Glutamatergic neuron (in vitro differentiated cells): ENCODE data around the gene TTYH2. TPM values are rescaled to one million over a fixed set of nuclear protein-coding genes. Genes with fewer than 3 reads are reported as not detected.
"Not testable (repeated sequence)": the region's sequence is repeated elsewhere in the genome, so short reads cannot be mapped to it uniquely, and the experiment has no call there.

Experiments used
- DNase-seq: peaks from one replicate; pipeline ENCODE4 v3.0.0; 2022
- H3K27ac Mint-ChIP-seq: one replicate; pipeline ENCODE4 v1.8.0; 2020; ENCODE audit warnings: mild to moderate bottlenecking, mixed read lengths, inconsistent platforms; ENCODE audit not compliant: unreplicated experiment
- H3K27me3 Mint-ChIP-seq: one replicate; pipeline ENCODE4 v1.8.0; 2020; ENCODE audit warnings: mild to moderate bottlenecking, moderate library complexity, mixed read lengths, inconsistent platforms; ENCODE audit not compliant: unreplicated experiment
- H3K36me3 Mint-ChIP-seq: one replicate; pipeline ENCODE4 v1.8.0; 2020; ENCODE audit warnings: mild to moderate bottlenecking, mixed read lengths, inconsistent platforms; ENCODE audit not compliant: unreplicated experiment
- H3K4me1 Mint-ChIP-seq: one replicate; pipeline ENCODE4 v1.8.0; 2020; ENCODE audit warnings: mild to moderate bottlenecking, low read depth, mixed read lengths, inconsistent platforms; ENCODE audit not compliant: unreplicated experiment
- H3K4me3 Mint-ChIP-seq: one replicate; pipeline ENCODE4 v1.8.0; 2020; ENCODE audit warnings: mild to moderate bottlenecking, mixed read lengths, inconsistent platforms; ENCODE audit not compliant: unreplicated experiment
- H3K9me3 Mint-ChIP-seq: one replicate; pipeline ENCODE4 v1.8.0; 2020; ENCODE audit warnings: mild to moderate bottlenecking, moderate library complexity, mixed read lengths, inconsistent platforms; ENCODE audit not compliant: unreplicated experiment
- total RNA-seq: library from RNA; stranded (reverse); fragmentation: NEBNext Ultra II Directional; extraction: Animal tissue kit (Norgen Biotek cat#: 25700); gene quantifications from one replicate; pipeline ENCODE4 v1.2.1, GENCODE V29; 2021; ENCODE audit not compliant: unreplicated experiment
- TF ChIP-seq, protein P1 (sequence below): fragments of 200-600 bp; sonication (generic); IDR thresholded peaks from one replicate; pipeline ENCODE4 v1.5.0; 2021; ENCODE audit not compliant: partially characterized antibody, unreplicated experiment

The TTYH2 gene
- total RNA-seq, 1 donor from 2014 or later, result 121 TPM

DNA sequence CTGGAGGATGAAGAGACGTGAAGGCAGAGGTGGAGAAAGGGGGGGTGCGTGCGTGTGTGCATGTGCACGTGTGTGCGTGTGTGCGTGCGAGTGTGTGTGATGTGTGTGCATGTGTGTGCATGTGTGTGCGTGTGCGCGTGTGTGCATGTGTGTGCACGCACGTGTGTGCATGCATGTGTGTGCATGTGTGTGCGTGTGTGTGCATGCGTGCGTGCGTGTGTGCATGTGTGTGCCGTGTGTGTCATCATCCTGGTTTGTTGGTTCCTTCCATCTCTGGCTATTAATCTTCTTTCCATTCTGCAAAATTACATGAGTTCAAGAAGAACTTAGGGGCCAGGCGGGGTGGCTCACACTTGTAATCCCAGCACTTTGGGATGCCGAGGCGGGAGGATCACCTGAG is 26.9 kb upstream of the TTYH2 start:
- no peak for DNase-seq
- Mint-ChIP-seq H3K27me3 (peaks cover 4% of the 10 kb centered on the region), H3K27ac (no peak overlapping the region), H3K4me1 (peaks cover 48% of the 10 kb centered on the region), H3K4me3 (no peak overlapping the region), H3K36me3 (no peaks in the 10 kb centered on the region), H3K9me3 (peaks cover 4% of the 10 kb centered on the region)
- TF ChIP-seq, protein P1, sequence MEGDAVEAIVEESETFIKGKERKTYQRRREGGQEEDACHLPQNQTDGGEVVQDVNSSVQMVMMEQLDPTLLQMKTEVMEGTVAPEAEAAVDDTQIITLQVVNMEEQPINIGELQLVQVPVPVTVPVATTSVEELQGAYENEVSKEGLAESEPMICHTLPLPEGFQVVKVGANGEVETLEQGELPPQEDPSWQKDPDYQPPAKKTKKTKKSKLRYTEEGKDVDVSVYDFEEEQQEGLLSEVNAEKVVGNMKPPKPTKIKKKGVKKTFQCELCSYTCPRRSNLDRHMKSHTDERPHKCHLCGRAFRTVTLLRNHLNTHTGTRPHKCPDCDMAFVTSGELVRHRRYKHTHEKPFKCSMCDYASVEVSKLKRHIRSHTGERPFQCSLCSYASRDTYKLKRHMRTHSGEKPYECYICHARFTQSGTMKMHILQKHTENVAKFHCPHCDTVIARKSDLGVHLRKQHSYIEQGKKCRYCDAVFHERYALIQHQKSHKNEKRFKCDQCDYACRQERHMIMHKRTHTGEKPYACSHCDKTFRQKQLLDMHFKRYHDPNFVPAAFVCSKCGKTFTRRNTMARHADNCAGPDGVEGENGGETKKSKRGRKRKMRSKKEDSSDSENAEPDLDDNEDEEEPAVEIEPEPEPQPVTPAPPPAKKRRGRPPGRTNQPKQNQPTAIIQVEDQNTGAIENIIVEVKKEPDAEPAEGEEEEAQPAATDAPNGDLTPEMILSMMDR, result no peak

DNA sequence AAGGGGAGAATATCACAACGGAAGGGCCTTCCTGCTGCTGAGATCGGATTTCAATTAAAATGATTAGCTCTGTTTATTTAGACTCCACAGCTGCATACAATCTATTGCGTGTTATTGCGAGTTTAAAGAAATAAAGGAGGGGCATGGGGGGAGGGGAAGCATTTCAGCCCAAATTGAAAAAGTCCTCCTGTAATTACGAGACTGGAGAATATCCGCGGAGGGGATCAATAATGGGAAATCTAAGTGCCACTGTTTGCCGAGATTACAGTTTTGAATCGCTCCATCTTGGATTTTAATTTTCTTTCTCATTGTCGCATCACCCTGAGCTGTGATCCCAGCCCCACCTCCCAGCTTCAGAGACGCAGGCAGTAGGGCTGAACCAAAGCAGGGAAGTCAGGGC is 25.6 kb upstream of the TTYH2 start:
- peaks cover 2% of the 10 kb centered on the region for H3K9me3 Mint-ChIP-seq
- H3K27me3 Mint-ChIP-seq, result peaks cover 4% of the 10 kb centered on the region
- H3K27ac Mint-ChIP-seq, result peak overlapping the region; percentile 21
- H3K4me3 Mint-ChIP-seq, result no peak overlapping the region
- TF ChIP-seq, protein P1, result no peak
- DNase-seq, result peak; percentile 9
- no peaks in the 10 kb centered on the region for H3K36me3 Mint-ChIP-seq
- H3K4me1 Mint-ChIP-seq, result peaks cover 45% of the 10 kb centered on the region

DNA sequence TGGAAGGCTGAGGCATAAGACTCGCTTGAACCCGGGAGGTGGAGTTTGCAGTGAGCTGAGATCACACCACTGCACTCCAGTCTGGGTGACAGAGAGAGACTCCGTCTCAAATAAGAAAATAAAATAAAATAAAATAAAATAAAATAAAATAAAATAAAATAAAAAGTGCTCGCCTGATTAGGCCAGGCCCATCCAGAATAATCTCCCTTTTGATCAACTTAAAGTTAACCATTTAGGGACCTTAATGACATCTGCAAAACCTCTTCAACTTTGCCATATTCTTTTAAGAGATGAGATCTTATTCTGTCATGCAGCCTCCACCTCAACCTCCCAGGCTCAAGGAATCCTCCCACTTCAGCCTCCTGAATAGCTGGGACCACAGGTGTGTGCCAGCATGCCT is 24.7 kb upstream of the TTYH2 start:
- not testable (repeated sequence) for H3K27ac Mint-ChIP-seq, H3K27me3 Mint-ChIP-seq, H3K9me3 Mint-ChIP-seq, H3K36me3 Mint-ChIP-seq, DNase-seq, H3K4me3 Mint-ChIP-seq
- peaks cover 54% of the 10 kb centered on the region for H3K4me1 Mint-ChIP-seq

DNA sequence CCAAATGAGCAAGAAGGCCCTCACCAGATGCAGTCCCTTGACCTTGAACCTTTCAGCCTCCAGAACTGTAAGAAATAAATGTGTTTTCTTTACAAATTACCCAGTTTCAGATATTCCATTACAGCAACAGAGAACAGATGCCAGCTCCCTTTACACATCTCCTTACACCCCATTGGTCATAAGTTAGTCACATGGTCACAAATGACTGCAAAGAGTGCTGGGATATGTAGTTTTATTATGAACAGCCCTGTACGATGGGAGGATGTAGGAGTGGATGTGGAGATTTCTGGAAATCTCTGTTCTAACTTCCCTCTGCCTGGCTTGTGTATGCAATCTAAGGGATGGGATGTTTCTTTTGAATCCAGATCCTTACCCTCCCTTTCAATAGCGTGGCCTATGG is 23.2 kb upstream of the TTYH2 start:
- peak overlapping the region; percentile 65 for H3K27ac Mint-ChIP-seq
- H3K36me3 Mint-ChIP-seq, result no peaks in the 10 kb centered on the region
- H3K4me1 Mint-ChIP-seq, result peaks cover 66% of the 10 kb centered on the region
- TF ChIP-seq, protein P1, result no peak
- H3K9me3 Mint-ChIP-seq, result peaks cover 5% of the 10 kb centered on the region
- H3K27me3 Mint-ChIP-seq, result peaks cover 5% of the 10 kb centered on the region
- no peak for DNase-seq
- H3K4me3 Mint-ChIP-seq, result no peak overlapping the region

DNA sequence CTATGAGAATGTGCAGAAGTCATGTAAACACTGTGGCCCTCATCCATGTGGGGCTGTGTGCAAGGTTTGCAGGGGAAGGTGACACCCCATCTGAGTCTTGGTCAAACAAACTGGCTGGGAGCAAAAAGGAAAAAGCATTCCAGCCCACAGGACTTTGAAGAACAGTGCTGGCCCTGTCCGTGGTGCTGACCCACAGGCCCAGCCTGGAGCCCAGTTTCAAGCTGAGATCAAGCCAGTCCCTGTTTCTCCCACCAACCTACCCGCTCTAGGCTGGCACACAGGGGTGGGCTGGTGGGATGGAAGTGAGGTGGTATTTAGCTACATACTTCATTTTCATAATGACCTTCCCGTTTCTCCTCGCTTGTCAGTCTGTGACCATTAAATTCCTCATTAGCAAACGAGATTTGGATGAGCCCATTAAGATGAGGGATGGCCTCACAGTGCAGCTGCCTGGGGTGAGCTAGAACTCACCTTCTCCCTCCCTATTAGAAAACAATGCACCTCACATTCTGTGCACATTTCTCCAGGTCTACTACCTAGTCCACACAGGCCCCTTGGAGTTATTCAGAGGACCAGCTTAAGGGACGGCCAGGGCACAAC is 22.5 kb upstream of the TTYH2 start:
- TF ChIP-seq, protein P1, result no peak
- DNase-seq, result no peak
- Mint-ChIP-seq H3K9me3 (peaks cover 7% of the 10 kb centered on the region), H3K4me3 (no peak overlapping the region), H3K4me1 (peaks cover 70% of the 10 kb centered on the region), H3K27ac (no peak overlapping the region), H3K36me3 (no peaks in the 10 kb centered on the region), H3K27me3 (peaks cover 5% of the 10 kb centered on the region)
